HepG2 (cell line): ENCODE results near the gene ROMO1. TPM values are rescaled to one million over a fixed set of nuclear protein-coding genes. Genes with fewer than 3 reads are reported as not detected.

Experiments
- ATAD3A ChIP-seq: sonication (generic); formaldehyde crosslinking; IDR thresholded peaks from 2 replicates; pipeline ENCODE4 v1.4.0; 2020; ENCODE audit warnings: missing genetic modification reagents
- CAMTA2 ChIP-seq: sonication (generic); formaldehyde crosslinking; IDR thresholded peaks from 2 replicates; pipeline ENCODE4 v1.4.0; 2020; ENCODE audit warnings: mild to moderate bottlenecking, missing genetic modification reagents, borderline replicate concordance
- ERF ChIP-seq: IDR thresholded peaks from 2 replicates; pipeline ENCODE4 v1.6.1; 2018; ENCODE audit warnings: missing biosample characterization, missing genetic modification reagents
- FLYWCH1 ChIP-seq: sonication (generic); formaldehyde crosslinking; IDR thresholded peaks from 2 replicates; pipeline ENCODE4 v1.8.1; 2023; ENCODE audit warnings: mild to moderate bottlenecking, missing genetic modification reagents
- FOXC1 ChIP-seq: sonication (generic); formaldehyde crosslinking; IDR thresholded peaks from 2 replicates; pipeline ENCODE4 v1.8.0; 2022; ENCODE audit warnings: mild to moderate bottlenecking, missing genetic modification reagents, borderline replicate concordance
- FOXM1 ChIP-seq: sonication (generic); formaldehyde crosslinking; IDR thresholded peaks from 2 replicates; pipeline ENCODE4 v1.5.0; 2020; ENCODE audit warnings: missing genetic modification reagents
- GATAD1 ChIP-seq: IDR thresholded peaks from 2 replicates; pipeline ENCODE4 v1.6.1; 2016; ENCODE audit warnings: missing genetic modification reagents, missing compliant biosample characterization
- HES4 ChIP-seq: sonication (generic); formaldehyde crosslinking; IDR thresholded peaks from 2 replicates; pipeline ENCODE4 v1.9.0; 2021; ENCODE audit warnings: mild to moderate bottlenecking, missing genetic modification reagents, borderline replicate concordance
- IKZF1 ChIP-seq: fragments of 450-650 bp; IDR thresholded peaks from 2 replicates; pipeline ENCODE4 v1.7.1; 2016
- KDM1A ChIP-seq: IDR thresholded peaks from 2 replicates; pipeline ENCODE4 v1.6.1; 2016; ENCODE audit warnings: missing compliant biosample characterization
- KDM5B ChIP-seq: sonication (generic); formaldehyde crosslinking; IDR thresholded peaks from 2 replicates; pipeline ENCODE4 v1.4.0; 2020; ENCODE audit warnings: missing genetic modification reagents, mild to moderate bottlenecking, borderline replicate concordance
- MAF1 ChIP-seq: sonication (generic); formaldehyde crosslinking; IDR thresholded peaks from 2 replicates; pipeline ENCODE4 v1.5.0; 2020; ENCODE audit warnings: missing genetic modification reagents, borderline replicate concordance
- MAFG ChIP-seq: sonication (generic); formaldehyde crosslinking; IDR thresholded peaks from 2 replicates; pipeline ENCODE4 v1.5.1; 2020; ENCODE audit warnings: mild to moderate bottlenecking, missing genetic modification reagents
- RARG ChIP-seq: sonication (generic); formaldehyde crosslinking; IDR thresholded peaks from 2 replicates; pipeline ENCODE4 v1.4.0; 2020; ENCODE audit warnings: low read depth, mild to moderate bottlenecking, missing genetic modification reagents
- REPIN1 ChIP-seq: sonication (generic); formaldehyde crosslinking; IDR thresholded peaks from 2 replicates; pipeline ENCODE4 v1.8.0; 2022; ENCODE audit warnings: missing genetic modification reagents, low read depth, mild to moderate bottlenecking, borderline replicate concordance
- REXO4 ChIP-seq: sonication (generic); formaldehyde crosslinking; IDR thresholded peaks from 2 replicates; pipeline ENCODE4 v1.8.0; 2022; ENCODE audit warnings: missing genetic modification reagents, mild to moderate bottlenecking, borderline replicate concordance
- RXRB ChIP-seq: IDR thresholded peaks from 2 replicates; pipeline ENCODE4 v1.6.1; 2016; ENCODE audit warnings: borderline replicate concordance, missing genetic modification reagents, missing compliant biosample characterization
- WIZ ChIP-seq: sonication (generic); formaldehyde crosslinking; IDR thresholded peaks from 2 replicates; pipeline ENCODE4 v1.5.1; 2020; ENCODE audit warnings: mild to moderate bottlenecking, missing genetic modification reagents
- ZNF343 ChIP-seq: sonication (generic); formaldehyde crosslinking; IDR thresholded peaks from 2 replicates; pipeline ENCODE4 v1.4.0; 2020; ENCODE audit warnings: mild to moderate bottlenecking, missing genetic modification reagents
- ZNF510 ChIP-seq: sonication (generic); formaldehyde crosslinking; IDR thresholded peaks from 2 replicates; pipeline ENCODE4 v1.4.0; 2020; ENCODE audit warnings: low read depth, mild to moderate bottlenecking, missing genetic modification reagents
- ZNF562 ChIP-seq: sonication (generic); formaldehyde crosslinking; IDR thresholded peaks from 2 replicates; pipeline ENCODE4 v1.8.0; 2022; ENCODE audit warnings: missing genetic modification reagents, borderline replicate concordance
- ZNF570 ChIP-seq: sonication (generic); formaldehyde crosslinking; IDR thresholded peaks from 2 replicates; pipeline ENCODE4 v1.4.0; 2020; ENCODE audit warnings: mild to moderate bottlenecking, missing genetic modification reagents, borderline replicate concordance
- ZNF674 ChIP-seq: sonication (generic); formaldehyde crosslinking; IDR thresholded peaks from 2 replicates; pipeline ENCODE4 v1.5.0; 2020; ENCODE audit warnings: low read depth, mild to moderate bottlenecking, missing genetic modification reagents
- ZNF788 ChIP-seq: sonication (generic); formaldehyde crosslinking; IDR thresholded peaks from 2 replicates; pipeline ENCODE4 v1.5.0; 2020; ENCODE audit warnings: mild to moderate bottlenecking, missing genetic modification reagents, borderline replicate concordance
- polyA plus RNA-seq, 8 experiments: library from polyadenylated mRNA; depleted of rRNA in 3 of 8; stranded (reverse) in 7 of 8; unstranded in 1 of 8; fragments of >200 nt; fragmentation: Illumina TruSeq in 4 of 8; extraction: Trizol in 4 of 8; gene quantifications; 2 replicates each; pipeline versions ENCODE4 v1.2.1 to v1.2.3, GENCODE V29; 2011 to 2016; ENCODE audit warnings: low read depth in 4 of 8, missing spikeins in 1 of 8, mixed read lengths in 1 of 8; ENCODE audit not compliant: insufficient read depth in 1 of 8
- total RNA-seq, 5 experiments: library from RNA; depleted of rRNA; stranded (reverse); fragments of >200 nt; fragmentation: Illumina TruSeq; extraction: Trizol; gene quantifications; 2 replicates each; pipeline ENCODE4 v1.2.3, GENCODE V29; 2016; ENCODE audit warnings: low read depth in 1 of 5
- TF ChIP-seq, protein P1 (sequence below): sonication (generic); formaldehyde crosslinking; conservative IDR thresholded peaks from 2 replicates; pipeline ENCODE4 v1.4.0; 2020; ENCODE audit warnings: mild to moderate bottlenecking, missing genetic modification reagents, moderate library complexity
- TF ChIP-seq, protein P2 (sequence below): sonication (generic); formaldehyde crosslinking; IDR thresholded peaks from 2 replicates; pipeline ENCODE4 v1.5.1; 2020; ENCODE audit warnings: missing genetic modification reagents, mild to moderate bottlenecking, borderline replicate concordance

ROMO1 gene
- total and polyA plus RNA-seq, 2 of the 13 experiments (the other 11 are each of a cell fraction or from before 2014, with no cell fraction given) = 636 to 755 TPM

DNA sequence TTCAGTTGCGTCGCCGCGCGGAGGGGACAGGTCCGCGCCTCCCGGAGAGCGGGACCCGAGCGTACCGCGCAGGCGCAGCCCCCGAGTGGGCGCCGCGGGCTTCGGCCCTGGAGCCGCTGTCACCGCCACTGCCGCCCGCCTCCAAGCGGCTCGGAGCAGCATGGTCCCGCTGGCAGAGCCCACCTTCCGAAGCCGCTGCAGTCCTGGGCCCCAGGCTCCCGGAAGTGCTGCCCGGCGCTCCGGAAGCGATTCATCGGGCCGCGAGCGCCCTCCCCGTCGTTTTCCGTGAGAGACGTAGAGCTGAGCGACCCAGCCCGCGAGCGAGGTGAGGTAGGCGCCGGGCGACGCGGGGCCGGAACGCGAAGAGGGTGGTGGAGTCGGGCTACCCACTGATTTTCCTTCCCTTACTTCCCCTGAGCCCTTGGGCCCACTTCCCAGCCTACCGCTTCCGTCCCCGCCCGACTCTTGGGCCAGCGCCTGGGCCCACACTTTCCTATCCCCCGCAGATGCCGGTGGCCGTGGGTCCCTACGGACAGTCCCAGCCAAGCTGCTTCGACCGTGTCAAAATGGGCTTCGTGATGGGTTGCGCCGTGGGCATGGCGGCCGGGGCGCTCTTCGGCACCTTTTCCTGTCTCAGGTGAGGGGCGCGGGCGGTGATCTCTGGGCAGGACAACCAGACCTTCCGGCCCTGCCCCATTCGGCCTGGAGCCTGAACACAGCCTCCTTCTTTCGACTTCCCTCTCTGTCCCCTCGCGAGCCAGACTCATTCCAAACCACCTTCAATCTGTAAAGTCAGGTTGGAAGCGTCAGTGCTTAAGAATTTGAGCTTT lies at the start of gene ROMO1, which contains the start of gene NFS1 (continued):
- TF ChIP-seq ERF (CRISPR knock-in tag) = peak; percentile 98; the same call in 1 of the 2 replicates
- peak; percentile 82; the same call in 1 of the 2 replicates for TF ChIP-seq FOXM1
- TF ChIP-seq HES4 = peak; percentile 79
- no peak; the same call in none of the 2 replicates for TF ChIP-seq ZNF674
- peak; percentile 100 for TF ChIP-seq ZNF788 (CRISPR knock-in tag)
- TF ChIP-seq FLYWCH1 (CRISPR knock-in tag) = no peak; the same call in 1 of the 2 replicates
- TF ChIP-seq GATAD1 = peak; percentile 96
- TF ChIP-seq, protein P1, sequence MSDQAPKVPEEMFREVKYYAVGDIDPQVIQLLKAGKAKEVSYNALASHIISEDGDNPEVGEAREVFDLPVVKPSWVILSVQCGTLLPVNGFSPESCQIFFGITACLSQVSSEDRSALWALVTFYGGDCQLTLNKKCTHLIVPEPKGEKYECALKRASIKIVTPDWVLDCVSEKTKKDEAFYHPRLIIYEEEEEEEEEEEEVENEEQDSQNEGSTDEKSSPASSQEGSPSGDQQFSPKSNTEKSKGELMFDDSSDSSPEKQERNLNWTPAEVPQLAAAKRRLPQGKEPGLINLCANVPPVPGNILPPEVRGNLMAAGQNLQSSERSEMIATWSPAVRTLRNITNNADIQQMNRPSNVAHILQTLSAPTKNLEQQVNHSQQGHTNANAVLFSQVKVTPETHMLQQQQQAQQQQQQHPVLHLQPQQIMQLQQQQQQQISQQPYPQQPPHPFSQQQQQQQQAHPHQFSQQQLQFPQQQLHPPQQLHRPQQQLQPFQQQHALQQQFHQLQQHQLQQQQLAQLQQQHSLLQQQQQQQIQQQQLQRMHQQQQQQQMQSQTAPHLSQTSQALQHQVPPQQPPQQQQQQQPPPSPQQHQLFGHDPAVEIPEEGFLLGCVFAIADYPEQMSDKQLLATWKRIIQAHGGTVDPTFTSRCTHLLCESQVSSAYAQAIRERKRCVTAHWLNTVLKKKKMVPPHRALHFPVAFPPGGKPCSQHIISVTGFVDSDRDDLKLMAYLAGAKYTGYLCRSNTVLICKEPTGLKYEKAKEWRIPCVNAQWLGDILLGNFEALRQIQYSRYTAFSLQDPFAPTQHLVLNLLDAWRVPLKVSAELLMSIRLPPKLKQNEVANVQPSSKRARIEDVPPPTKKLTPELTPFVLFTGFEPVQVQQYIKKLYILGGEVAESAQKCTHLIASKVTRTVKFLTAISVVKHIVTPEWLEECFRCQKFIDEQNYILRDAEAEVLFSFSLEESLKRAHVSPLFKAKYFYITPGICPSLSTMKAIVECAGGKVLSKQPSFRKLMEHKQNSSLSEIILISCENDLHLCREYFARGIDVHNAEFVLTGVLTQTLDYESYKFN (CRISPR knock-in tag) = peak; percentile 65
- TF ChIP-seq IKZF1 = no peak
- peak; percentile 85 for TF ChIP-seq RXRB (CRISPR knock-in tag)
- TF ChIP-seq, protein P2, sequence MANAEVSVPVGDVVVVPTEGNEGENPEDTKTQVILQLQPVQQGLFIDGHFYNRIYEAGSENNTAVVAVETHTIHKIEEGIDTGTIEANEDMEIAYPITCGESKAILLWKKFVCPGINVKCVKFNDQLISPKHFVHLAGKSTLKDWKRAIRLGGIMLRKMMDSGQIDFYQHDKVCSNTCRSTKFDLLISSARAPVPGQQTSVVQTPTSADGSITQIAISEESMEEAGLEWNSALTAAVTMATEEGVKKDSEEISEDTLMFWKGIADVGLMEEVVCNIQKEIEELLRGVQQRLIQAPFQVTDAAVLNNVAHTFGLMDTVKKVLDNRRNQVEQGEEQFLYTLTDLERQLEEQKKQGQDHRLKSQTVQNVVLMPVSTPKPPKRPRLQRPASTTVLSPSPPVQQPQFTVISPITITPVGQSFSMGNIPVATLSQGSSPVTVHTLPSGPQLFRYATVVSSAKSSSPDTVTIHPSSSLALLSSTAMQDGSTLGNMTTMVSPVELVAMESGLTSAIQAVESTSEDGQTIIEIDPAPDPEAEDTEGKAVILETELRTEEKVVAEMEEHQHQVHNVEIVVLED = peak; percentile 95
- TF ChIP-seq ATAD3A = peak; percentile 90; the same call in 1 of the 2 replicates
- 0 out of 2 replicates have a peak, but pooled peaks have one; percentile 87 for TF ChIP-seq MAF1 (CRISPR knock-in tag)
- 0 out of 2 replicates have a peak, but pooled peaks have one; percentile 8 for TF ChIP-seq KDM1A (CRISPR knock-in tag)
- TF ChIP-seq RARG = 0 out of 2 replicates have a peak, but pooled peaks have one; percentile 8
- no peak for TF ChIP-seq ZNF562 (CRISPR knock-in tag)
- TF ChIP-seq REXO4 (CRISPR knock-in tag) = 0 out of 2 replicates have a peak, but pooled peaks have one; percentile 78
- peak; percentile 62; the same call in 1 of the 2 replicates for TF ChIP-seq ZNF510 (CRISPR knock-in tag)
- peak; percentile 100 for TF ChIP-seq REPIN1
- TF ChIP-seq KDM5B (CRISPR knock-in tag) = peak; percentile 100
- TF ChIP-seq ZNF343 (CRISPR knock-in tag) = peak; percentile 96
- peak; percentile 92; the same call in 1 of the 2 replicates for TF ChIP-seq ZNF570 (CRISPR knock-in tag)
- TF ChIP-seq CAMTA2 = peak; percentile 99
- TF ChIP-seq MAFG (CRISPR knock-in tag) = no peak
- peak; percentile 96; the same call in 1 of the 2 replicates for TF ChIP-seq FOXC1 (CRISPR knock-in tag)
- TF ChIP-seq WIZ (CRISPR knock-in tag) = peak; percentile 92
